HG03575 (cell line): ENCODE measurements around the gene KLHL10.

Experiments
- ATAC-seq: cut with Tn5 transposase; IDR thresholded peaks from one replicate; pipeline ENCODE4 v1.9.1; 2021; ENCODE audit not compliant: unreplicated experiment, insufficient number of reproducible peaks, low FRiP score; ENCODE audit errors: extremely low read depth

KLHL10 gene

GRCh38 chr17:41885733-41886132 is 48.1 kb downstream of the KLHL10 start:
- ATAC-seq = no peak

- ATAC-seq = no peak
Measured at GRCh38 chr17:41888332-41888965, 50.8 kb downstream of the KLHL10 start.

- ATAC-seq = no peak
Measured at GRCh38 chr17:41891135-41892020, 53.8 kb downstream of the KLHL10 start.

- ATAC-seq = no peak
Measured at GRCh38 chr17:41892021-41892376, 54.4 kb downstream of the KLHL10 start.

GRCh38 chr17:41893384-41893783 is 55.8 kb downstream of the KLHL10 start:
- no peak for ATAC-seq

- ATAC-seq = no peak
Measured at GRCh38 chr17:41894791-41895331, 57.2 kb downstream of the KLHL10 start.

- no peak for ATAC-seq
Measured at GRCh38 chr17:41895617-41896016, 58.0 kb downstream of the KLHL10 start.

- no peak for ATAC-seq
Measured at GRCh38 chr17:41896726-41897125, 59.1 kb downstream of the KLHL10 start.
